ENCODE measurements around the gene COG5.

COG5 gene

DNA sequence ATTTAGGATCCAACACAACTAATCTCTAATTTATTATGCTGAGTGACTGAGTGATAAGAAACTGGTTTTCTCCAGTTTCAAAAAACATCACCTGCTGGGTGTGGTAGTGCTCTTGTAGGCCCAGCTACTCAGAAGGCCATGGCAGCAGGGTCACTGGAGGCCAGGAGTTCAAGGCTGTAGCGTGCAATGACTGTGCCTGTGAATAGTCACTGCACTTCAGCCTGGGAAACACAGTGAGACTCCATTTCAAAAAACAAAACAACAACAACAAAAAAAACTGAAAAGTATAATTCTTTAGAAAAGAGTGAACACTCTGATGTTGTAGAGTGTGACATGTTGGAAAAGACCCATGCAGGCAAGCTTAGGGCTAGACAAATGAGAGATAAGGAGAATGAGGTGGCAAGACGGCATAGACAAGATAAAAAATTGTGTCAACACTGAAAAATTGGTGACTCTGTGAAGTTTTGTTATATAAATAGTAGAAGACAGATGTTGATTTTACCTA lies 243.9 kb downstream of the COG5 start:
- no peak for DNase-seq (ENCODE audit: low spot score)
- in situ Hi-C loops (cut with MboI; ENCODE audit: low pct_unique_long_range_greater_than_20kb, low sequenced_read_pairs, unreplicated experiment), result no loop called here
- TF ChIP-seq, protein P1, sequence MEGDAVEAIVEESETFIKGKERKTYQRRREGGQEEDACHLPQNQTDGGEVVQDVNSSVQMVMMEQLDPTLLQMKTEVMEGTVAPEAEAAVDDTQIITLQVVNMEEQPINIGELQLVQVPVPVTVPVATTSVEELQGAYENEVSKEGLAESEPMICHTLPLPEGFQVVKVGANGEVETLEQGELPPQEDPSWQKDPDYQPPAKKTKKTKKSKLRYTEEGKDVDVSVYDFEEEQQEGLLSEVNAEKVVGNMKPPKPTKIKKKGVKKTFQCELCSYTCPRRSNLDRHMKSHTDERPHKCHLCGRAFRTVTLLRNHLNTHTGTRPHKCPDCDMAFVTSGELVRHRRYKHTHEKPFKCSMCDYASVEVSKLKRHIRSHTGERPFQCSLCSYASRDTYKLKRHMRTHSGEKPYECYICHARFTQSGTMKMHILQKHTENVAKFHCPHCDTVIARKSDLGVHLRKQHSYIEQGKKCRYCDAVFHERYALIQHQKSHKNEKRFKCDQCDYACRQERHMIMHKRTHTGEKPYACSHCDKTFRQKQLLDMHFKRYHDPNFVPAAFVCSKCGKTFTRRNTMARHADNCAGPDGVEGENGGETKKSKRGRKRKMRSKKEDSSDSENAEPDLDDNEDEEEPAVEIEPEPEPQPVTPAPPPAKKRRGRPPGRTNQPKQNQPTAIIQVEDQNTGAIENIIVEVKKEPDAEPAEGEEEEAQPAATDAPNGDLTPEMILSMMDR (IDR thresholded peaks at IDR 0.05; ENCODE audit: extremely low read depth, insufficient read depth, missing control alignments), result no peak

DNA sequence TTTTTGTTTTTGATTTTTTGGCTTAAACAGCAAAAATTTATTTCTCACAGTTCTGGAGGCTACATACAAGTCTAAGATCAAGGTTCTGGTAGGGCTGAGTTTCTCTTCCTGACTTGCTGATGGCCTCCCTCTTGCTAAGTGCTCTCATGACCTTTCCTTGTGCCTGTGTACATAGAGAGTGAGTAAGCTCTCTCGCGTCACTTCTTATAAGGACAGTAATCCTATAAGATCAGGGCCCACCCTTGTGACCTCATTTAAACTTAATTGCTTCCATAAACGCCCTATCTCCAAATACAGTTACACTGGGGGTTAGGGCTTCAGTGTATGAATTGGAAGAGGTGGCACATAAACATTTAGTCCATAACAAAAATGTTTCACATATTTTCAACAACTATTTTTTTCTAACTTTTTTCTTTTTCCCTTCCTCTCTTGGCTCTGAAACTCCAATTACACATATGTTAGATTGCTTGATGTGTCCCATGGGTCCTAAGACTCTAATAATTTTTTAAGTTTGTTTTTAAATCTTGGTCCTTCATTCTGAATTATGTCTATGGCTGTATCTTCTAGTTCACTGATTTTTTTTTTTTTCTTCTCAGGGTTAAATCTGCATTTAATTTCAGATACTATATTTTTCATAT lies 245.1 kb downstream of the COG5 start:
- TF ChIP-seq, protein P1 (IDR thresholded peaks at IDR 0.05; ENCODE audit: extremely low read depth, insufficient read depth, missing control alignments), result no peak
- in situ Hi-C loops (cut with MboI; ENCODE audit: low pct_unique_long_range_greater_than_20kb, low sequenced_read_pairs, unreplicated experiment), result no loop called here

DNA sequence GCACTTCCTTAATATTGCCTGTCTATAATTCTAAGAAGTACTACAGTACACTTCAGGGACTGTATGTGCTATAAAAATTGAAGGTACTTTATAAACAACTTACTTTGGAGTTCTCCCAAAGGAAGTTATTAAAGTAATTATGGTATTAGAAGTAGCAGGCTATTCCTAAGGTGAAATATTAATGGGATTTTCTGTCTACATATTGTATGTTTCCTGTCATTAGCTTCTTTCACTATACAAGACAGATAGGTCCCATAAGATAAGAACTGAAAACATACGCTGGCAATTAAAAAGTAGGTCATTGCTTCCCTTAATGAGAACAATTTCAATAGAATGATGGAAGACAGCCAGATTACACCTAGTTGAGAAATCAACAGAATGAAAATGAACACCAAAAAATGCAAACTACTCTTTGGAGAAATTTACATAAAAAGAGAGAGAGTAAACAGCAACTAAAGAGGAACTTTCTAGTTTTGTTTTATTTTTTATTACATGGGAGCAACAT lies 248.0 kb downstream of the COG5 start:
- in situ Hi-C loops (cut with MboI; ENCODE audit: low pct_unique_long_range_greater_than_20kb, low sequenced_read_pairs, unreplicated experiment), result no loop called here
- TF ChIP-seq, protein P1 (IDR thresholded peaks at IDR 0.05; ENCODE audit: extremely low read depth, insufficient read depth, missing control alignments), result no peak
- DNase-seq (ENCODE audit: low spot score), result no peak

More for the DNA sequence above, 245.1 kb downstream of the COG5 start:
- DNase-seq (ENCODE audit: low spot score), result no peak

DNA sequence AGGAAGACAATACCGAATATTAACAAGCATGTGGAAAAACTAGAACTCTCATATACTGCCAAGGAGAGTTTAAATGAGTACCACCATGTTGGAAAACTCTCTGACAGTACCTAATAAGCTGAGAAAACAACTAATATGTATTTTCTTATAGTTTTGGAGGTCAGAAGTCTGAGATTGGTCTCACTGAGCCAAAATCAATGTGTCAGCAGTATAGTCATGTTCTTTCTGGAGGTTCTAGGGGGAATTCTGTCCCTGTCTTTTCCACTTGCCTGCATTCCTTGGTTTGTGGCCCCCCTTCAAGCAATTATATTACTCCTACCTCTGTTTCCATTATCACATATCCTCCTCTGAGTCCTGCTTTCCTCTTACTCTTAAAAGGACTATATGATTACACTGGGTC lies 250.4 kb downstream of the COG5 start:
- DNase-seq (ENCODE audit: low spot score), result no peak
- TF ChIP-seq, protein P1 (IDR thresholded peaks at IDR 0.05; ENCODE audit: extremely low read depth, insufficient read depth, missing control alignments), result no peak
- in situ Hi-C loops (cut with MboI; ENCODE audit: low pct_unique_long_range_greater_than_20kb, low sequenced_read_pairs, unreplicated experiment), result no loop called here

GRCh38 chr7:107312418-107312817 lies 251.3 kb downstream of the COG5 start:
- no peak for DNase-seq (ENCODE audit: low spot score)
- TF ChIP-seq, protein P1 (IDR thresholded peaks at IDR 0.05; ENCODE audit: extremely low read depth, insufficient read depth, missing control alignments), result no peak
- in situ Hi-C loops (cut with MboI; ENCODE audit: low pct_unique_long_range_greater_than_20kb, low sequenced_read_pairs, unreplicated experiment), result no loop called here

- no peak for DNase-seq (ENCODE audit: low spot score)
- in situ Hi-C loops (cut with MboI; ENCODE audit: low pct_unique_long_range_greater_than_20kb, low sequenced_read_pairs, unreplicated experiment), result no loop called here
- TF ChIP-seq, protein P1 (IDR thresholded peaks at IDR 0.05; ENCODE audit: extremely low read depth, insufficient read depth, missing control alignments), result no peak
Measured at GRCh38 chr7:107309296-107309695, 254.4 kb downstream of the COG5 start.

All from GM13977 (cell line).